ENCODE data around the gene PTPRM.
"Not testable (repeated sequence)": the region's sequence is repeated elsewhere in the genome, so short reads cannot be mapped to it uniquely, and the experiment has no call there.

PTPRM gene

GRCh38 chr18:7950380-7951136, 383.4 kb downstream of the PTPRM start:
- no peak for DNase-seq (ENCODE audit: low read depth)

- no peak for DNase-seq (ENCODE audit: low read depth)
Observed at GRCh38 chr18:7953095-7953958, 386.2 kb downstream of the PTPRM start.

- DNase-seq (ENCODE audit: low read depth): no peak
Observed at GRCh38 chr18:7954238-7954637, 387.1 kb downstream of the PTPRM start.

DNA sequence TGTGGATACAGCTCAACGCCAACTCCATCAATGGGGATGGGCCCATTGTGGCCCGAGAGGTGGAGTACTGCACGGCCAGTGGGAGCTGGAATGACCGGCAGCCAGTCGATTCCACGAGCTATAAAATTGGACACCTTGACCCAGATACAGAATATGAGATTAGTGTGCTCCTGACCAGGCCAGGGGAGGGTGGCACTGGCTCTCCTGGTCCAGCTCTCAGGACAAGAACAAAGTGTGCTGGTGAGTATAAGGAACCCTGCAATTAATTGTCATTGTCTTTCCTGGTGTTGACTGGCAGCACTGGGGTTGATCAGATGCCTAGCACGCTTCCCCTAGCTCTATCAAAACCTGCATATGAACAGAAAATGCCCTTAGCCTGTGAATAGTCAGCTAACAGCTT, 388.1 kb downstream of the PTPRM start:
- no peak for DNase-seq (ENCODE audit: low read depth)

DNA sequence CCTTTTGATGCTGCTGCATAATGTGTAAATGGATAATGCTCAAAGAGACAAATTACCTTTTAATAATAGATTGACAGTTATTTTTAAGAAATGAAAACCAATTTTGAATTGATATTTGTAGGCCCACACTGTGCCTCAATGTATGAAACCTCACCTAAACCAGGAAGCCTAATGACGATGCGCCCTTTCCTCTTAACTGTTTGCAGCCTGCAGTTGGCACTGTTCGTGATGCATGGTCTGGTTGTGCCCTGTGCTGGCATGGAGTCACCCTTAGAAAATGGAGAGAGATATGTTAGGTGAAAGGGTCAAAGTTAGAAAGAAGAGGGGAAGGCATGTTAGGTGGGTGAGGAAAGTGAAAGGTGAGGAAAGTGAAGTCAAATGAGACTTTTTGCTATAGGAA, 390.2 kb downstream of the PTPRM start:
- DNase-seq (ENCODE audit: low read depth): no peak

- no peak for DNase-seq (ENCODE audit: low read depth)
Observed at GRCh38 chr18:7958081-7958896, 391.2 kb downstream of the PTPRM start.

DNA sequence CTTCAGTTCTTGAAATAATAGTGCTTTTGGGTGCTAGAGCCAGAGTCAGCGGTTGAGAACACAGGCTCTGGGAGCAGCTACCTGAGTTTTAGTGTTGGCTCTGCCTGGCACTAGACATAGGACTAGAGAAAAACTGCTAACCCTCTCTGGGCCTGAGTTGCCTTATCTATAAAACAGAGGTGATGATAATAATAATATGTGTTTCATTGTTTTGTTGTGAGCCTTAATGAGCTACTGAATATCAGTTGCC, 391.7 kb downstream of the PTPRM start:
- no peak for DNase-seq (ENCODE audit: low read depth)

DNA sequence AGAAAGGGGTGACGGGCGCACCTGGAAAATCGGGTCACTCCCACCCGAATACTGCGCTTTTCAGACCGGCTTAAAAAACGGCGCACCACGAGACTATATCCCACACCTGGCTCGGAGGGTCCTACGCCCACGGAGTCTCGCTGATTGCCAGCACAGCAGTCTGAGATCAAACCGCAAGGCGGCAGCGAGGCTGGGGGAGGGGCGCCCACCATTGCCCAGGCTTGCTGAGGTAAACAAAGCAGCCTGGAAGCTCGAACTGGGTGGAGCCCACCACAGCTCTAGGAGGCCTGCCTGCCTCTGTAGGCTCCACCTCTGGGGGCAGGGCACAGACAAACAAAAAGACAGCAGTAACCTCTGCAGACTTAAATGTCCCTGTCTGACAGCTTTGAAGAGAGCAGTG, 399.6 kb downstream of the PTPRM start:
- DNase-seq (ENCODE audit: low read depth): not testable (repeated sequence)

DNA sequence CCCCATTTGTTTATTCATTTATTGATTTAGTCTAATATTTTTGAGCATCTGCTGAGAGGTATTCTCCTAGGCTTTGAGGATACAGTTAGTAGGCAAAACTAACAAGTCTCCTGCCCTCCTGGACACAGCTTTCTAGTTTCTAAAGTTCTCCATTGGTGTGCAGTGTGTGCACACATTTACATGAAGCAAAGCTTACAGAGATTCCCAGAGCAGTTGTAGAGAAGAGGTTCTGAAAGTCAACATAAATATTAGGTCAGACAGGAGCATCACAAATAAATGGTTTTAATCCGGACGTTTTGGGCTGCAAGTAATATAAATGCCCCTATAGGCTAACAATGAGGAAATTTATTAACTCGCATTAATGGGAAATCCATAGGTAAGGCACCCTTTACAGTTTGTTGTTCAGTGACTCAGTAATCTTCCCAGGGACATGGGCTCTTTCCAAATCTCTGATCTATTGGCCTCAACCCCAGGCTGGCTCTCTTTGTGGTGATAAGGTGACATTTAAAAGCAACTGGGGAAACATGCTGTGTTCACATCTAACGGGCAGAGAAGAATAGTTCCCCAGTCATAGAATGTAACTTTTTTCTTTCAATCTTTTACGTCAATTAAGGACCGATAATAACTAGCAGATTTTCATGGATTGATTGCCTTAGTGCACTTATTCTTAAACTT, 407.2 kb downstream of the PTPRM start:
- no peak for DNase-seq (ENCODE audit: low read depth)

GRCh38 chr18:7977897-7978296, 410.8 kb downstream of the PTPRM start:
- DNase-seq (ENCODE audit: low read depth): no peak

GRCh38 chr18:7978834-7979233, 411.7 kb downstream of the PTPRM start:
- DNase-seq (ENCODE audit: low read depth): no peak

DNA sequence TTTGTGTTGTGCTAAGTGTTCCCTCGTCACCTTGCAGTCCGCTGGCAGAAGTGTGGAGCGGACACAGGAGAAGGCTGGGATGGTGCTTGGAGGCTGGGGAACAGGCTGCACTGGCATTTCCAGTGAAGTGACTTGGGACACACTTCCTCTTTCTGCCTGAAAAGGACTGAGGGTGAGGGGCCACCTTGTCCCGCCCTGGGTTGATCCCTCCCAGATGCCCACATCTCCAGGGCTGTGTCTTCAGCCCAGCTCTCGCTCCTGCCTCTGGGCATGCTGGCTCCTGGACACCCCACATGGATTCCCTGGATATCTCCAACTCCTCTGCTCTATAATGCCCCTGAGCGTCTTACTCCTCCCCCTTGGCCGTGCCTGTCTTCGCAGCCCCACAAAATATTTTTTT, 412.6 kb downstream of the PTPRM start:
- no peak for DNase-seq (ENCODE audit: low read depth)

GRCh38 chr18:7980136-7980535, 413.0 kb downstream of the PTPRM start:
- DNase-seq (ENCODE audit: low read depth): no peak

DNA sequence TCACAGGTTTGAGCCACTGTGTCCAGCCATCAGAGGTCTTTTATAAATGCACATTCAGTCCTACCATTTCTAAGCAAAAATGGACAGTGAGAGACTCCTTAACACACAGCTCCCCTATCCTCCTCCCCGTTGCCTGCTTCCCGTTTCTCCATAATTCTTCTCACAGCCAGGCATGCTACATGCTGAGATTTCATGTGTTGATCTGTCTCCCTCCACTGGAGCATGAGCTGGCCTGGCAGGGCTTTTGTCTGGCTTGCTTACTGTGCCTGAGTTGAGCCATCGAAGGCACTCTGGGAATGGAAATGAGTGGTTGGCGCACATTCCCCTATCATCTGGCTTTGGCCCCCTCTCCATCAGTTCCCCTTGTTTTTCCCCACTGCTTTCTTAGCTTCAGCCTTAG, 413.5 kb downstream of the PTPRM start:
- DNase-seq (ENCODE audit: low read depth): no peak

DNA sequence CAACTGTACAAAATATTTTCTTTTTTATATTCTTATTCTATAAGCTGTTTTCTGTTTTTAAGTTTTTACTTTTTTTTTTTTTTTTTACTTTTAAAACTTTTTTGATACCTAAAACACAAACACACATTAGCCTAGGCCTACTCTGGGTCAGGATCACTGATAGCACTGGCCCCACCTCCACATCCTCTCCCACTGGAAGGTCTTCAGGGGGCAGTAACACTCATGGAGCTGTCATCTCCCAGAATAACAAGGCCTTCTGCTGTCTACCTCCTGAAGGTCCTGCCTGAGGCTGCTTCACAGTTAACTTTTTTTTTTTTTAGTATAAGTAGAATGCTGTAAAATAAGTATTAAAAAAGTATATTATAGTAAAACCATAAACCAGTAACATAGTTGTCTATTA, 415.1 kb downstream of the PTPRM start:
- no peak for DNase-seq (ENCODE audit: low read depth)

- peak; percentile 34 for DNase-seq (ENCODE audit: low read depth)
Observed at GRCh38 chr18:7987284-7987976, 420.3 kb downstream of the PTPRM start.

DNA sequence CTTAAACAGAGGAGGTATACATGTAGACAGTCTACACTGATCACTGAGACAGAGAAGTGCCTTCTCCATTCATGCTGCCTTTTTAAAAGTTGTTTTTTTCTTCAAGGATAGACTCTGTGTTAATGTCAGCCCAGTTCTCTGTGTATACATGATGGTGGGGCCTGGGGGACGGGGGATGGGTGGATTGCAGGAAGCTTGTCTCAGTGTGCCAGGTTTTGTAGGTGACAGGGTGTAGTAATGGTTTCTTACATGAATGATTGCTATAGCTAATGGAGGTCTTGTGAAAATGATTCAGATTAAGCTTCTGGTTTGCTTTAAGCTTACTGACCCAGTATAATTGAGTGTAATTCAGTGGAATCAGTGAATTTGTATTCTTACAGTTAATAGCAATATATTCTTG, 423.6 kb downstream of the PTPRM start:
- DNase-seq (ENCODE audit: low read depth): no peak

DNA sequence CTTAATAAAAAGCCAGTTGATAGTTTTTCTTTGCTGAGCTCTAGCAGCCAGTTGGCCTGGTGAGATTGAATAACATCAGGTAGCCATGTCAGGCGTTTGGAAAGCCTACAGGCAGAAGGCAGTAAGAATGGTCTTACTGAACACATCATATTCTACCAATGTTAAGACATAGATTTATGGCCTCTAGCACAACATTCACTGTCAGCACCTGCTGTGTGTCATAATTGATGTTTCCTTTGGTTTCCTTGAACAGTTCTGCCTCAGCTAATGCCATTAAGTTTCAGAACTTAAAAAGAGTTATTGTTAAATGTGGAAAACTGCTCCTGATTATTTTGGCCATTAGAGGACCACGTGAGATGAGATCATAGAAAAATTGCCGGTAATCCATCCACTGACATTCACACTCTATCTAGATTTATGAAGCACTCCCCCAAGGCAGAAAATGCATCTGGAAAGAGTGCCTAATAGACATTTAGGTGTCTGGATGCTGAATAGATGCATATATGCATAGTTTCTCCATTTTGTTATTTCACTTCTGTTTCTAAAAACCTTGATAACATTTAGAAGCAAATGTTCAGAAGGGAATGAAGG, 434.7 kb downstream of the PTPRM start:
- DNase-seq (ENCODE audit: low read depth): no peak

- no peak for DNase-seq (ENCODE audit: low read depth)
Observed at GRCh38 chr18:8003878-8004675, 437.0 kb downstream of the PTPRM start.

DNA sequence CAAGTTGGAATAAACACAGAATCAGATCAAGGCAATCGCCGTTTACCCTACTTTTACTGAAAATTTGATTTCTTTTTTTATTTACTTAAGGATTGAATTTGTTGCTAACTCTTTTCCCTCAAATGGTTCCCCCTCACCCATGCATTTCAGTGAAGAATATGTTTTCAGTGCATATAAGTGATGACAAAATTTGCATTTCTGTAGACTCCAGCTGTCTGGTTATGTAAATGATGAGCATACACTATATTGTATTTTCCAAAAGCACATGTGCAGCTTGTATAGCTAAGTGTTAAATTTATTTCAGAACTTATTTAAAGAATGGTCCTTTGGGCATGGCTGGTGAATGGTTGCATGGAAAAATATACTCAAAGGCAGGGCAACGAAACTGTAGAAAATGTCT, 437.7 kb downstream of the PTPRM start:
- no peak for DNase-seq (ENCODE audit: low read depth)
